Endothelial cell of umbilical vein (primary cell): Measurements from ENCODE around the gene NFYC. TPM values are rescaled to one million over a fixed set of nuclear protein-coding genes. Genes with fewer than 3 reads are reported as not detected.

Experiments
- BruUV-seq: library from RNA; stranded (reverse); fragments of 400-500 nt; replicated peaks from 2 replicates; lab custom pipeline; 2021; lab: Mats Ljungman, UMichigan
- CTCF ChIA-PET: fragments of 300-600, 350-600 bp; sonication (Branson Sonifier 250); formaldehyde crosslinking; loops from one replicate; lab custom pipeline; 2021; ENCODE audit warnings: antibody characterized with exemption, inconsistent platforms; lab: Charles Lee
- POLR2A ChIA-PET: fragments of 300-600, 350-600 bp; sonication (Branson Sonifier 250); formaldehyde crosslinking; loops from one replicate; lab custom pipeline; 2021; ENCODE audit warnings: antibody characterized with exemption, inconsistent platforms; lab: Charles Lee
- DNase-seq: peaks from one replicate; pipeline ENCODE4 v3.0.0-alpha.2; 2011; ENCODE audit warnings: low read depth, low spot score
- FAIRE-seq: peaks from 2 replicates; lab custom pipeline; 2011; peaks lifted over from hg19 to GRCh38; lab: Jason Lieb, UNC
- H2AFZ ChIP-seq: 2 replicates; pipeline ENCODE4 v1.6.0; 2012; ENCODE audit warnings: low read depth, low read length, control low read depth, inconsistent platforms
- H3K27ac ChIP-seq: 2 replicates; pipeline ENCODE4 v1.5.1; 2011; ENCODE audit warnings: low read depth, mild to moderate bottlenecking, control low read depth, low read length, moderate library complexity; ENCODE audit not compliant: insufficient read depth
- H3K27me3 ChIP-seq, 2 experiments: 2 replicates each; pipeline versions ENCODE4 v1.6.0 to v1.6.1; 2011; ENCODE audit warnings: low read length in 2 of 2, mixed read lengths in 1 of 2; ENCODE audit not compliant: control insufficient read depth in 2 of 2, insufficient read depth in 2 of 2
- H3K36me3 ChIP-seq, 2 experiments: 2 replicates in 1 of 2; 3 replicates in 1 of 2; pipeline ENCODE4 v1.5.1; 2011; ENCODE audit warnings: low read length in 2 of 2, mild to moderate bottlenecking in 1 of 2, moderate library complexity in 1 of 2; ENCODE audit not compliant: control insufficient read depth in 2 of 2, insufficient read depth in 2 of 2; ENCODE audit errors: extremely low read depth in 1 of 2
- H3K4me1 ChIP-seq: 3 replicates; pipeline ENCODE4 v1.5.1; 2011; ENCODE audit warnings: mild to moderate bottlenecking, low read length; ENCODE audit not compliant: control insufficient read depth, insufficient read depth; ENCODE audit errors: extremely low read depth
- H3K4me2 ChIP-seq: 2 replicates; pipeline ENCODE4 v1.6.1; 2011; ENCODE audit warnings: low read length, control low read depth, mixed read lengths; ENCODE audit not compliant: insufficient read depth
- H3K4me3 ChIP-seq, 3 experiments: fragments of 200-600 bp in 1 of 3; sonication (generic), shearing (Covaris generic) in 1 of 3; replicated peaks in 1 of 3; 2 replicates each; pipeline ENCODE4 v1.5.1; 2011 to 2016; ENCODE audit warnings: control low read depth in 3 of 3, low read length in 3 of 3, mild to moderate bottlenecking in 2 of 3, inconsistent platforms in 1 of 3, low read depth in 1 of 3, moderate library complexity in 1 of 3; ENCODE audit not compliant: insufficient read depth in 1 of 3
- H3K79me2 ChIP-seq: 2 replicates; pipeline ENCODE4 v1.6.0; 2012; ENCODE audit warnings: low read length, inconsistent platforms; ENCODE audit not compliant: control insufficient read depth, insufficient read depth
- H3K9ac ChIP-seq: replicated peaks from 2 replicates; pipeline ENCODE3; 2011; ENCODE audit warnings: low read length, control low read depth; ENCODE audit not compliant: insufficient read depth; ENCODE audit errors: extremely low read depth
- H3K9me1 ChIP-seq: replicated peaks from 3 replicates; pipeline ENCODE4 v1.6.0; 2011; ENCODE audit warnings: mild to moderate bottlenecking, low read length; ENCODE audit not compliant: control insufficient read depth, insufficient read depth; ENCODE audit errors: extremely low read depth
- H3K9me3 ChIP-seq: replicated peaks from 2 replicates; pipeline ENCODE4 v1.5.1; 2012; ENCODE audit warnings: low read length, inconsistent platforms; ENCODE audit not compliant: control insufficient read depth, insufficient read depth
- H4K20me1 ChIP-seq: replicated peaks from 2 replicates; pipeline ENCODE3; 2011; ENCODE audit warnings: mild to moderate bottlenecking, low read length; ENCODE audit not compliant: control insufficient read depth, insufficient read depth; ENCODE audit errors: extremely low read depth
- CTCF ChIP-seq, 2 donors: IDR thresholded peaks; 1 replicate in 1 of 2; 2 replicates in 1 of 2; pipeline ENCODE4 v1.5.1; 2011; ENCODE audit warnings: low read length in 2 of 2, mild to moderate bottlenecking in 2 of 2, moderate library complexity in 2 of 2, control low read depth in 1 of 2, inconsistent platforms in 1 of 2, low read depth in 1 of 2; ENCODE audit not compliant: insufficient read depth in 1 of 2; ENCODE audit errors: extremely low read depth in 1 of 2
- EZH2 ChIP-seq: IDR thresholded peaks from 2 replicates; pipeline ENCODE4 v1.6.1; 2012; ENCODE audit warnings: borderline replicate concordance, low read depth, mild to moderate bottlenecking, moderate library complexity, low read length, inconsistent platforms; ENCODE audit not compliant: severe bottlenecking
- FOS ChIP-seq: IDR thresholded peaks from 2 replicates; pipeline ENCODE4 v1.6.1; 2011; ENCODE audit warnings: mild to moderate bottlenecking, low read length, moderate library complexity, borderline replicate concordance; ENCODE audit not compliant: insufficient read depth
- GATA2 ChIP-seq: IDR thresholded peaks from 2 replicates; pipeline ENCODE4 v1.7.0; 2011; ENCODE audit warnings: low read depth, mild to moderate bottlenecking, moderate library complexity, mixed read lengths, low read length; ENCODE audit not compliant: insufficient read length, insufficient read depth
- JUN ChIP-seq: IDR thresholded peaks from 2 replicates; pipeline ENCODE4 v1.6.1; 2011; ENCODE audit warnings: borderline replicate concordance, low read depth; ENCODE audit not compliant: insufficient read length, insufficient read depth
- MAX ChIP-seq: IDR thresholded peaks from 2 replicates; pipeline ENCODE4 v1.6.1; 2011; ENCODE audit not compliant: insufficient read depth, insufficient read length
- POLR2AphosphoS5 ChIP-seq: IDR thresholded peaks from 2 replicates; pipeline ENCODE4 v1.6.1; 2012; ENCODE audit warnings: low read depth, mild to moderate bottlenecking, control low read depth, low read length, moderate library complexity; ENCODE audit not compliant: insufficient read depth
- dilution Hi-C: fragments of 300-500 bp; cut with MboI; formaldehyde crosslinking; loops from one replicate; pipeline ENCODE4 v1.15.0; 2019; ENCODE audit warnings: low sequenced_read_pairs; ENCODE audit not compliant: extremely low pct_ligation_motif_present
- intact Hi-C: fragments of 100-400 bp; cut with micrococcal nuclease; formaldehyde crosslinking; loops from one replicate; pipeline ENCODE4 v1.10.0; 2022
- polyA plus RNA-seq, 4 experiments: library from polyadenylated mRNA; depleted of rRNA in 3 of 4; stranded (reverse) in 3 of 4; unstranded in 1 of 4; fragments of >200 nt; gene quantifications; 2 replicates each; pipeline versions ENCODE4 v1.2.1 to v1.2.3, GENCODE V29; 2011 to 2012; ENCODE audit warnings: missing spikeins in 1 of 4
- total RNA-seq: library from RNA; stranded (reverse); gene quantifications from 2 replicates; pipeline ENCODE4 v1.2.3, GENCODE V29; 2021

NFYC gene
- total and polyA plus RNA-seq, 2 donors (not counting 3 experiments of a cell fraction or from before 2014, with no cell fraction given): 51.1 to 81.7 TPM

DNA sequence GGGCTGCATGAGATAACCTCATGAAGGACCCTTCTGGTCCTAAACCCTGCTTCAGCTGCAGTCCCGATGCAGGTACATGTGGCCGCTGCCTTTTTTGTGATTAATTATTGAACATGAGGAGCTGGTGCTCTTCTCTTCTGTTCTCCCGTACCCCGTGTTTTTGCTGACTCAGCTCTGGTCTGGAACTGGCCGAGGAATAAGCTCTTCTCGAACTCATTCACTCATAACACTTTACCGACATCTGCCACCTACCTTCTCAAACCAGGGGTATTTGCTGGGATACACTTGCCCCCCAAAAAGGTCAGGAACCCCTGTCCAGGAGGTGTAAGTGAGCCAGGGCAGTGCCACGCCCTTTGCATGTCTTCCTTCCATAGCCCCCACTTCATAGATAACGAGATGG is 123.9 kb downstream of the NFYC start:
- BruUV-seq: no TSS peak
- CTCF ChIA-PET: interaction anchor here (1.0 to 1.4 kb wide), 6 partner anchors 9 to 138 kb away, joined by 3 to 5 read pairs (median 4); no protein-coding TSS in a partner anchor
- POLR2A ChIA-PET: no interaction called here
- H2AFZ ChIP-seq: no peak overlapping the region
- no peaks in the 10 kb centered on the region for H3K36me3 ChIP-seq
- TF ChIP-seq JUN (no peak), MAX (no peak), FOS (no peak), POLR2AphosphoS5 (no peak), GATA2 (no peak), CTCF (IDR thresholded peaks at IDR 0.05; ENCODE audit: extremely low read depth in 1 of 2, insufficient read depth in 1 of 2, low read depth in 1 of 2, low read length in 2 of 2) (no peak), EZH2 (no peak)
- no peaks in the 10 kb centered on the region for H4K20me1 ChIP-seq
- no peaks in the 10 kb centered on the region for H3K9me1 ChIP-seq
- H3K4me3 ChIP-seq: no peak overlapping the region
- no peak overlapping the region for H3K9ac ChIP-seq
- H3K9me3 ChIP-seq: no peaks in the 10 kb centered on the region
- H3K79me2 ChIP-seq: no peaks in the 10 kb centered on the region
- peaks cover 0 to 10% of the 10 kb centered on the region in 2 experiments for H3K27me3 ChIP-seq
- no peak for FAIRE-seq
- H3K4me1 ChIP-seq: peaks cover 2% of the 10 kb centered on the region
- intact Hi-C loops: no loop called here
- DNase-seq: no peak
- H3K4me2 ChIP-seq: no peak overlapping the region
- no peak overlapping the region for H3K27ac ChIP-seq
- dilution Hi-C loops: no loop called here
